Astrocyte (in vitro differentiated cells and primary cell): Measurements from ENCODE around the gene PARP8.

Source experiments
- CTCF ChIP-seq: IDR thresholded peaks from 2 replicates; pipeline ENCODE4 v1.5.1; 2011; ENCODE audit warnings: low read depth, mild to moderate bottlenecking, inconsistent platforms, low read length, moderate library complexity; ENCODE audit not compliant: insufficient read depth
- EZH2 ChIP-seq: IDR thresholded peaks from 2 replicates; pipeline ENCODE4 v1.6.1; 2012; ENCODE audit warnings: mild to moderate bottlenecking, low read length, inconsistent platforms; ENCODE audit not compliant: insufficient read depth

- TF ChIP-seq EZH2 (no peak), CTCF (no peak)
These were observed 64.4 kb downstream of the PARP8 start for GRCh38 chr5:50730841-50731240.
